OCI-LY7 (cell line): Measurements from ENCODE around the gene SCN4B. TPM values are rescaled to one million over a fixed set of nuclear protein-coding genes. Genes with fewer than 3 reads are reported as not detected.

ENCODE experiments used
- BruUV-seq: library from RNA; stranded (reverse); fragments of 400-500 nt; replicated peaks from 2 replicates; lab custom pipeline; 2021; lab: Mats Ljungman, UMichigan
- CTCF ChIA-PET: fragments of 300-600 bp; sonication (Branson Sonifier 250); formaldehyde crosslinking; loops from one replicate; lab custom pipeline; 2022; ENCODE audit warnings: antibody characterized with exemption; ENCODE audit not compliant: unreplicated experiment; lab: Charles Lee
- POLR2A ChIA-PET: fragments of 300-600 bp; sonication (Branson Sonifier 250); formaldehyde crosslinking; loops from one replicate; lab custom pipeline; 2022; ENCODE audit warnings: antibody characterized with exemption; lab: Charles Lee
- DNase-seq: peaks from one replicate; pipeline ENCODE4 v3.0.0-alpha.2; 2015; ENCODE audit warnings: low spot score
- H2AFZ ChIP-seq: fragments of 200-600 bp; sonication (generic), shearing (Covaris generic); 2 replicates; pipeline ENCODE4 v1.6.1; 2014; ENCODE audit warnings: mild to moderate bottlenecking, antibody characterized with exemption, low read length, moderate library complexity
- H3K27ac ChIP-seq: fragments of 200-600 bp; sonication (generic); 2 replicates; pipeline ENCODE4 v1.5.1; 2014; ENCODE audit warnings: mixed run types, low read depth, mild to moderate bottlenecking, moderate library complexity, low read length, inconsistent platforms; ENCODE audit not compliant: poor library complexity, severe bottlenecking
- H3K36me3 ChIP-seq: fragments of 200-600 bp; sonication (generic); 2 replicates; pipeline ENCODE4 v1.6.1; 2014; ENCODE audit warnings: mild to moderate bottlenecking, antibody characterized with exemption, low read length, moderate library complexity, mixed read lengths; ENCODE audit not compliant: insufficient read depth
- H3K4me1 ChIP-seq: fragments of 200-600 bp; sonication (generic); 2 replicates; pipeline ENCODE4 v1.5.1; 2014; ENCODE audit warnings: mild to moderate bottlenecking, low read length; ENCODE audit not compliant: insufficient read depth, poor library complexity, severe bottlenecking
- H3K4me2 ChIP-seq: fragments of 200-600 bp; sonication (generic); 2 replicates; pipeline ENCODE4 v1.6.1; 2014; ENCODE audit warnings: mild to moderate bottlenecking, low read length
- H3K4me3 ChIP-seq: fragments of 200-600 bp; sonication (generic); 2 replicates; pipeline ENCODE4 v1.5.1; 2014; ENCODE audit warnings: mild to moderate bottlenecking, low read depth, low read length; ENCODE audit not compliant: poor library complexity, severe bottlenecking
- H3K79me2 ChIP-seq: fragments of 200-600 bp; sonication (generic); 2 replicates; pipeline ENCODE4 v1.6.1; 2016; ENCODE audit warnings: low read depth, mild to moderate bottlenecking, low read length, moderate library complexity, mixed read lengths; ENCODE audit not compliant: insufficient read depth
- H3K9me2 ChIP-seq: fragments of 200-600 bp; sonication (generic); 2 replicates; pipeline ENCODE4 v1.6.1; 2016; ENCODE audit warnings: mild to moderate bottlenecking, low read length, mixed read lengths; ENCODE audit not compliant: insufficient read depth
- H3K9me3 ChIP-seq: fragments of 200-600 bp; sonication (generic); 2 replicates; pipeline ENCODE4 v1.6.1; 2014; ENCODE audit warnings: mild to moderate bottlenecking, mixed run types, low read length, mixed read lengths
- H4K20me1 ChIP-seq: fragments of 200-600 bp; sonication (generic); 2 replicates; pipeline ENCODE4 v1.6.1; 2014; ENCODE audit warnings: mild to moderate bottlenecking, antibody characterized with exemption, low read length, moderate library complexity, mixed read lengths; ENCODE audit not compliant: insufficient read depth
- EZH2phosphoT487 ChIP-seq: fragments of 200-600 bp; sonication (generic); IDR thresholded peaks from 2 replicates; pipeline ENCODE4 v1.6.1; 2018; ENCODE audit warnings: low read depth, borderline replicate concordance, mild to moderate bottlenecking, mixed run types, antibody characterized with exemption, low read length, moderate library complexity, mixed read lengths
- intact Hi-C: fragments of 100-400 bp; cut with micrococcal nuclease; formaldehyde crosslinking; loops from one replicate; pipeline ENCODE4 v1.10.0; 2022; ENCODE audit not compliant: unreplicated experiment
- total RNA-seq, 2 experiments: library from RNA; depleted of rRNA in 1 of 2; stranded (reverse); fragments of >200 nt in 1 of 2; shearing (Covaris generic) in 1 of 2; gene quantifications; 2 replicates each; pipeline ENCODE4 v1.2.3, GENCODE V29; 2014 to 2022
- TF ChIP-seq, protein P1 (sequence below): fragments of 200-600 bp; sonication (generic); conservative IDR thresholded peaks from 2 replicates; pipeline ENCODE4 v1.5.1; 2014; ENCODE audit warnings: mild to moderate bottlenecking, antibody characterized with exemption, low read length, moderate library complexity, mixed read lengths

Gene SCN4B
- total RNA-seq, 2 experiments from 2014 or later = not detected

DNA sequence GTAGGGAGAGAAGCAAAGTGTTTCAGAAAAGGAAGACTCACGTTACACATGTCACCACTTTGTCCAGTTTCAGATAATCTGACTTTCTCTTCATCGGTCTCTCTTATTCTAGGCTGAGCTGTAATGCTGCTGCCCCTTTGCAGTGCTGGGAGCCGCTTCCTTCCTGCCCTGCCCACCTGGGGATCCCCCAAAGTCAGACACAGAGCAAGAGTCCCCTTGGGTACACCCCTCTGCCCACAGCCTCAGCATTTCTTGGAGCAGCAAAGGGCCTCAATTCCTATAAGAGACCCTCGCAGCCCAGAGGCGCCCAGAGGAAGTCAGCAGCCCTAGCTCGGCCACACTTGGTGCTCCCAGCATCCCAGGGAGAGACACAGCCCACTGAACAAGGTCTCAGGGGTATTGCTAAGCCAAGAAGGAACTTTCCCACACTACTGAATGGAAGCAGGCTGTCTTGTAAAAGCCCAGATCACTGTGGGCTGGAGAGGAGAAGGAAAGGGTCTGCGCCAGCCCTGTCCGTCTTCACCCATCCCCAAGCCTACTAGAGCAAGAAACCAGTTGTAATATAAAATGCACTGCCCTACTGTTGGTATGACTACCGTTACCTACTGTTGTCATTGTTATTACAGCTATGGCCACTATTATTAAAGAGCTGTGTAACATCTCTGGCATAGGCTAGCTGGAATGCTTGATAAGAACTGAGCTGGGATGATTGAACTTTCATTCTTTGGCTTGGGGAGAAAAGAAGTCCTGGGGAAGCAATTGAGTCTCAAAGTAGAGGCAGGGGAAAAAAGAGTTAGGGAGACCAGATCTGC, 34.6 kb downstream of the SCN4B start:
- POLR2A ChIA-PET = interaction anchor here (0.6 to 0.8 kb wide), 2 partner anchors 87 to 267 kb away, joined by 3 to 4 read pairs; no protein-coding TSS in a partner anchor

DNA sequence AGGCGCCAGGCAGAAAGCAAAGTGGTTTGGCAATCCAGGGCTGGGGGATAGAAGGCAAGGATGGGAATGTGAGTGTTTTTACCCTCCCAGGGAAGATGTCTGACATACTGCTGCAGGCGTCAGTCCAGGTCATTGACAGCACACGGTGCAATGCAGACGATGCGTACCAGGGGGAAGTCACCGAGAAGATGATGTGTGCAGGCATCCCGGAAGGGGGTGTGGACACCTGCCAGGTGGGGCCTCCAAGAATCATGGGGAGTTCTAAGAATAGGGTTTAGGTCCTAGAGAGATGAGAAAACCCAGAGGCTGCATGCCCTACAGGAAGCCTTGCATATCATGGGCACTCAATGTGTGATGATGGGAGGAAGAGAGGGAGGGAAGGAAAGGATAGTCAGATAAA, 37.6 kb downstream of the SCN4B start:
- H3K27ac ChIP-seq = no peak overlapping the region
- TF ChIP-seq, protein P1, sequence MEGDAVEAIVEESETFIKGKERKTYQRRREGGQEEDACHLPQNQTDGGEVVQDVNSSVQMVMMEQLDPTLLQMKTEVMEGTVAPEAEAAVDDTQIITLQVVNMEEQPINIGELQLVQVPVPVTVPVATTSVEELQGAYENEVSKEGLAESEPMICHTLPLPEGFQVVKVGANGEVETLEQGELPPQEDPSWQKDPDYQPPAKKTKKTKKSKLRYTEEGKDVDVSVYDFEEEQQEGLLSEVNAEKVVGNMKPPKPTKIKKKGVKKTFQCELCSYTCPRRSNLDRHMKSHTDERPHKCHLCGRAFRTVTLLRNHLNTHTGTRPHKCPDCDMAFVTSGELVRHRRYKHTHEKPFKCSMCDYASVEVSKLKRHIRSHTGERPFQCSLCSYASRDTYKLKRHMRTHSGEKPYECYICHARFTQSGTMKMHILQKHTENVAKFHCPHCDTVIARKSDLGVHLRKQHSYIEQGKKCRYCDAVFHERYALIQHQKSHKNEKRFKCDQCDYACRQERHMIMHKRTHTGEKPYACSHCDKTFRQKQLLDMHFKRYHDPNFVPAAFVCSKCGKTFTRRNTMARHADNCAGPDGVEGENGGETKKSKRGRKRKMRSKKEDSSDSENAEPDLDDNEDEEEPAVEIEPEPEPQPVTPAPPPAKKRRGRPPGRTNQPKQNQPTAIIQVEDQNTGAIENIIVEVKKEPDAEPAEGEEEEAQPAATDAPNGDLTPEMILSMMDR = no peak
- no peak for TF ChIP-seq EZH2phosphoT487
- H4K20me1 ChIP-seq = no peaks in the 10 kb centered on the region
- POLR2A ChIA-PET = interaction anchor here (0.5 kb wide), 1 partner anchor 11 kb away, joined by 3 read pairs; no protein-coding TSS in a partner anchor
- H3K79me2 ChIP-seq = no peaks in the 10 kb centered on the region
- no peaks in the 10 kb centered on the region for H3K9me3 ChIP-seq
- BruUV-seq = no TSS peak
- no peaks in the 10 kb centered on the region for H3K36me3 ChIP-seq
- intact Hi-C loops = no loop called here
- no peak for DNase-seq
- no peak overlapping the region for H3K4me3 ChIP-seq
- CTCF ChIA-PET = no interaction called here
- H3K9me2 ChIP-seq = no peaks in the 10 kb centered on the region
- H2AFZ ChIP-seq = no peak overlapping the region
- no peaks in the 10 kb centered on the region for H3K4me1 ChIP-seq
- no peak overlapping the region for H3K4me2 ChIP-seq

More for the DNA sequence above, 34.6 kb downstream of the SCN4B start:
- Histone ChIP-seq H3K9me3 (no peaks in the 10 kb centered on the region), H3K4me3 (no peak overlapping the region), H3K4me2 (no peak overlapping the region), H3K79me2 (no peaks in the 10 kb centered on the region), H3K27ac (no peak overlapping the region), H3K9me2 (no peaks in the 10 kb centered on the region), H3K36me3 (no peaks in the 10 kb centered on the region), H3K4me1 (no peaks in the 10 kb centered on the region), H2AFZ (no peak overlapping the region), H4K20me1 (no peaks in the 10 kb centered on the region)
- no peak for TF ChIP-seq EZH2phosphoT487
- TF ChIP-seq, protein P1 = no peak
- no TSS peak for BruUV-seq
- intact Hi-C loops = no loop called here
- no peak for DNase-seq
- CTCF ChIA-PET = no interaction called here

DNA sequence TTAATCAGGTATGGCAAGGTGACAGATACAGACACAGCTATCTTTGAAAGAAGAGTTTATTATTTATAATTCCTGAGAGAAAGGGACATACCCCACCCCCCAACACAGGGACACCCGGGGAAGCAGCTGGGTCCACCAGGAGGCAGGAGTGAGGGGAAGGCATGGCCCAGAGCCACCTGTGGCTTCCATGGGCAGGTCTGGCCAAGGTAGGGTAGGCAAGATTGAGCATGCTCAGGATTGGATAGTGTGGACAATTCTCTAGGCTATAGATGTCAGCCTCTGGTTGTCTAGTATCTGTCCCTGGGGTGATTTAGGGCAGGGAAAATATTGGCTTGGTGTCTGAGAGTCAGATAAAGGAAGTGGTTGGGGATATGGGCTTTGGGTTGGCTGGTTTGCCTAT, 38.4 kb downstream of the SCN4B start:
- Histone ChIP-seq H3K27ac (no peak overlapping the region), H3K4me2 (no peak overlapping the region), H3K9me3 (no peaks in the 10 kb centered on the region), H2AFZ (no peak overlapping the region), H3K4me1 (no peaks in the 10 kb centered on the region), H3K79me2 (no peaks in the 10 kb centered on the region), H3K36me3 (no peaks in the 10 kb centered on the region), H4K20me1 (no peaks in the 10 kb centered on the region), H3K9me2 (no peaks in the 10 kb centered on the region), H3K4me3 (no peak overlapping the region)
- TF ChIP-seq, protein P1 = no peak
- TF ChIP-seq EZH2phosphoT487 = no peak
- BruUV-seq = no TSS peak
- intact Hi-C loops = no loop called here
- ChIA-PET CTCF (no interaction called here), POLR2A (no interaction called here)
- no peak for DNase-seq
